NB4 (cell line): ENCODE data around the gene GALK1.

Experiments used
- DNase-seq: peaks from one replicate; pipeline ENCODE4 v3.0.0; 2010; ENCODE audit warnings: low read depth
- H3K4me3 ChIP-seq: one replicate; pipeline ENCODE4 v1.5.1; 2011; ENCODE audit warnings: mild to moderate bottlenecking, low read depth, low read length, moderate library complexity
- MYC ChIP-seq: IDR thresholded peaks from 2 replicates; pipeline ENCODE4 v1.6.1; 2011; ENCODE audit warnings: low read depth, low read length
- POLR2A ChIP-seq: IDR thresholded peaks from 2 replicates; pipeline ENCODE4 v1.6.1; 2011; ENCODE audit warnings: mild to moderate bottlenecking; ENCODE audit not compliant: insufficient read length; ENCODE audit errors: extremely low read depth
- TF ChIP-seq, protein P1 (sequence below): IDR thresholded peaks from 2 replicates; pipeline ENCODE4 v1.6.1; 2011; ENCODE audit warnings: low read depth, low read length
- TF ChIP-seq, protein P2 (sequence below): IDR thresholded peaks from one replicate; pipeline ENCODE4 v1.5.1; 2012; ENCODE audit warnings: low read depth, low read length

GALK1 gene

DNA sequence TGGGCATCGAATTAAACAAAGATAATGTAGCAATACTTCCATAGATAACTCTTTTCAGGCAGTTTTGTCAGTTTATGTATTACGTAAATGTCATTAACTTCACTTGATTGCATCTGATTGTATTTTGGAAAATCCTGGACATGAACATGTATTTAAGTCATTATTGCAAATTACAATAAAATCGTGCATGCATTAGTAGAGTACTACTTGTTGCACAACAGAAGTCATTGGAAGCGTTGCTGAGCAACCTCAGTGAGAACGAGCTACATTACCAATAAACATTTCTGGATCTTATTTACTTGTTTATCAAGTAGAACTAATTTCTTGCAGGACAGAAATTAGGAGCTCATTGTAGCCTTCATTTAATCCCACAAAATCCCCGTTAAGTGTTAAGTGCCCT, 26.3 kb upstream of the GALK1 start:
- TF ChIP-seq, protein P1, sequence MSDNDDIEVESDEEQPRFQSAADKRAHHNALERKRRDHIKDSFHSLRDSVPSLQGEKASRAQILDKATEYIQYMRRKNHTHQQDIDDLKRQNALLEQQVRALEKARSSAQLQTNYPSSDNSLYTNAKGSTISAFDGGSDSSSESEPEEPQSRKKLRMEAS = no peak
- TF ChIP-seq, protein P2, sequence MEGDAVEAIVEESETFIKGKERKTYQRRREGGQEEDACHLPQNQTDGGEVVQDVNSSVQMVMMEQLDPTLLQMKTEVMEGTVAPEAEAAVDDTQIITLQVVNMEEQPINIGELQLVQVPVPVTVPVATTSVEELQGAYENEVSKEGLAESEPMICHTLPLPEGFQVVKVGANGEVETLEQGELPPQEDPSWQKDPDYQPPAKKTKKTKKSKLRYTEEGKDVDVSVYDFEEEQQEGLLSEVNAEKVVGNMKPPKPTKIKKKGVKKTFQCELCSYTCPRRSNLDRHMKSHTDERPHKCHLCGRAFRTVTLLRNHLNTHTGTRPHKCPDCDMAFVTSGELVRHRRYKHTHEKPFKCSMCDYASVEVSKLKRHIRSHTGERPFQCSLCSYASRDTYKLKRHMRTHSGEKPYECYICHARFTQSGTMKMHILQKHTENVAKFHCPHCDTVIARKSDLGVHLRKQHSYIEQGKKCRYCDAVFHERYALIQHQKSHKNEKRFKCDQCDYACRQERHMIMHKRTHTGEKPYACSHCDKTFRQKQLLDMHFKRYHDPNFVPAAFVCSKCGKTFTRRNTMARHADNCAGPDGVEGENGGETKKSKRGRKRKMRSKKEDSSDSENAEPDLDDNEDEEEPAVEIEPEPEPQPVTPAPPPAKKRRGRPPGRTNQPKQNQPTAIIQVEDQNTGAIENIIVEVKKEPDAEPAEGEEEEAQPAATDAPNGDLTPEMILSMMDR = no peak
- no peak for DNase-seq
- H3K4me3 ChIP-seq = no peak overlapping the region

DNA sequence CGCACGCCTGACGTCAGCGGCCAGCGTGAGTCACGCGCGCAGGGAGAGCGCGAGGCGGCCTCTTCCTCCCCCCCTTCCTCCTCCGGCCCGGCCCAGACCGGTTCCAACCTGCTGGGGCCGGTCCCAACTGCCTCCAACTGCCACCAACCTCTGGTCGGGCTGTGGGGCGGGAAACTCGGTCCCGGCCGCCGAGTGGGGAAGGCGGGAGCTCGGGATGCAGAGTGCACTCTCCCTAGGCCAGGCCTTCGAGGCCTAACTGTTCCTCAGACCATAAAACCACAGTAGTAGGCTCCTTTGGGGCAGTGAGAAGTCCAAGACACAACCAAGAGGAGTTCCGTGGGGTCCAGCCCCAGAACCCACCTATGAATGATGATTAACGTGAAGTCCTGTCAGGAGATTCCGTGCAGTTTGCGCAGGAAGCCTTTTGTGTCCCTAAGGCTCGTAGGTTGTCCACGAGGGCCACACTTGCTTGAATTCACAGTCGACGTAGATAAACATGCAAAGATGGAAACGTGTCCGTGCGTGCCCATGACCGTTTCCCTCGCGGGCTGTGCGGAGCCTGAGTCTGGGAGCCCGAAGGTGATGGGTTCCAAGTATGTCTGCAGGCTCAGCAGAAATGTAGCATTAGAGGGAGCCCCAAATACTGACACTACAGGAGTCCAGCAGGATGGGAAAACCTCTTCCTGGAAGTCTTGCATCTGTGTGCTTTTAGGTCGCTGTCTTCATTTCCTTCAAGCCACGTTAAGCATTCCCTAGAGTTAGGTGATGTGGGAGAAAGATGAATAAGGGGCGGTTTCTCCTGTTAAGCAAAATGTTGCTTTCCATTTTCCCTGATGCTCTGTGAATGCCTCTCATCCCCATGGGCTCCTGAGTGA, 20.3 kb upstream of the GALK1 start:
- DNase-seq = peak; percentile 95
- TF ChIP-seq, protein P2 = no peak
- TF ChIP-seq, protein P1 = peak; percentile 64
- peak; percentile 46 for TF ChIP-seq POLR2A
- H3K4me3 ChIP-seq = peak overlapping the region; percentile 82

DNA sequence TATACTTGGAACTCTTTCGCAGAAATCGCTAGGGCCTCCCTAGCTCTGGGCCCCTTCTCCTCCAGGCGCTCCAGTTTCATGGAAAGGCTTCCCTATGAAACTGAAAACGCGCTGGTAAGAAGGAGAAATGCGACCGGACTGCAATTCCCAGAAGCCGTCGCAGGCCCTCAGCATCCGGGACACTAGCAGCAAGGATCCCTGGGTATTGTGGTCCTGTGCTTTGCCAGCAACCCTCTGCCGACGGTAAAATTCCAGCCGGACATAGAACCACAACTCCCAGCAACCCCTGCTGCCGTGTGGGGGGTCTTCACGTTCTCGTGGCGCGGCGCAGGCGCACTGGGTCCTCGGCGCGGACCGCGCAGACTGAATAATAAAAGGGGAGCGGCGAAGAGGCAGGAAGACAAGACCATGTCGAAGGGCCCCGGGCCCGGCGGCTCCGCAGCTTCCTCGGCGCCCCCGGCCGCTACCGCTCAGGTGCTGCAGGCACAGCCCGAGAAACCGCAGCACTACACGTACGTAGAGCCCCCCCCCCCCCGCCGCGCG, 19.6 kb upstream of the GALK1 start, which contains the start of gene UNK:
TSS of gene UNK (plus strand) at position 334 of the 543 bp plus-strand sequence. CDS start at position 409, 75 bp downstream.
- DNase-seq = peak; percentile 99
- peak within 1 kb of the TSS; percentile 82 for H3K4me3 ChIP-seq
- TF ChIP-seq, protein P1 = no peak
- TF ChIP-seq MYC = peak; percentile 68; the same call in 1 of the 2 replicates

DNA sequence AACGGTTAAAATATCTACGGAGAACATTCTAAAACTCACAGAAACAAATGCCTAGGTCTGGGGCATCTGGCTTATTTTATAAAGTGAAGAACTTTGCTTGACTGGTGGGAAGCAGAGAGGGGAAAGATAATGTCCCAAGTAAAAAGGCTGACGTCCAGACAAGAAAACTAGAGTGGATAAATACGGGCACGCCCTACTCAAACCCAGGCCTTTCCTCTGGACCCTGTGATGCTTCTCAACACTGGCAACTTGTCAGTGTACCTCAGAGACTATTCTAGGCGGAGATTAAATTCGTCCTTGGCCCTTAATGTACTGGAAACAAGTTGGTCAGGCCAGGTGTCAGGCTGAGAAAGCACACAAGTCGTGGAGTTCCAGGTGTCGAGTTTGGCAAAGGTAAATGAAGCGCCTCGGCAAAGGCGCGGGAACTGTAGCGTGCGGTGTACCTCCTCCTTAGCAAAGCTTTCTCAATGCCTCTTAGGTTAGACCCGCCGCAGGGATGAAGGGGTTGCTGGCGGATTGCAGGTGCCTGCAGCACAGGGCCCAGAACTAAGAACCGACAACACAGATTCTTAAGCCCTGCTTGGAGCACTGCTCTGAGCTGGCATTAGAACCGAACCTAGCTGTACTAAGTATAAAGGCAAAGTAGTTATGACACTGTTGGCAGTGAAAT, 18.9 kb upstream of the GALK1 start:
- TF ChIP-seq POLR2A = no peak
- DNase-seq = no peak
- peak overlapping the region; percentile 74 for H3K4me3 ChIP-seq

DNA sequence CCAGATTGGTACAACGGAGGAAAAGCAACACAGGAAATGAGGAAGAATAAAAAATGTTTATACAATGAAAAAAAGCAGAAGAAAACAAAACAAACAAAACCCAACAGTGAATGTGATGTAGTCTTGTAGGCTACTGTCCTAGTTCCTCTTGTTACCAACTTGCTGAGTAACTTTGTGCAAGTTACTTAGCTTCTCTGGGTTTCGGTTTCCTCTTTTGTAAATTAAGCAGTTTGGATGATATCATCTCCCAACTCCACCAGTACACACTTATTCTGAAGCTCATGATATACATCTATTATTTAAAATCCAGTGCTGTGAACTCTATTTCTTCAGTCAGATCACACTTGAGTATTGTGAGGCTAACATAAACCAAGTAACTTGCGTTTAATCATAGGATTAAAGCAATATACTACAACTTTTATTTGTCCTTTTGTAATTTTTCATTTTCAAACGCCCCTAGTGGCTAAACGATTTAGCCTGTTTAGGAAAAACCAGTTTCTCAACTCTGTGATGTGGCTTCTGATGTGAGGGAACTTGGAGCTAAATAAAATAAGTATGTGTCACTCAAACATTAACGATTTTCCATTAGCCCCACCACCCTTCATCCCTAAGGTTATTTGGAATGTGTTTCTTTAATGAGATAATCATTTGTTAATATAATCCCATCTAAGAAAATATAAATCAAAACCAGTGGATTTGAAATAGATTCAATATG, 18.2 kb upstream of the GALK1 start:
- peak; percentile 84 for DNase-seq
- no peak for TF ChIP-seq POLR2A
- TF ChIP-seq, protein P2 = peak; percentile 60
- TF ChIP-seq MYC = 0 out of 2 replicates have a peak, but pooled peaks have one; percentile 18
- H3K4me3 ChIP-seq = peak overlapping the region; percentile 46

DNA sequence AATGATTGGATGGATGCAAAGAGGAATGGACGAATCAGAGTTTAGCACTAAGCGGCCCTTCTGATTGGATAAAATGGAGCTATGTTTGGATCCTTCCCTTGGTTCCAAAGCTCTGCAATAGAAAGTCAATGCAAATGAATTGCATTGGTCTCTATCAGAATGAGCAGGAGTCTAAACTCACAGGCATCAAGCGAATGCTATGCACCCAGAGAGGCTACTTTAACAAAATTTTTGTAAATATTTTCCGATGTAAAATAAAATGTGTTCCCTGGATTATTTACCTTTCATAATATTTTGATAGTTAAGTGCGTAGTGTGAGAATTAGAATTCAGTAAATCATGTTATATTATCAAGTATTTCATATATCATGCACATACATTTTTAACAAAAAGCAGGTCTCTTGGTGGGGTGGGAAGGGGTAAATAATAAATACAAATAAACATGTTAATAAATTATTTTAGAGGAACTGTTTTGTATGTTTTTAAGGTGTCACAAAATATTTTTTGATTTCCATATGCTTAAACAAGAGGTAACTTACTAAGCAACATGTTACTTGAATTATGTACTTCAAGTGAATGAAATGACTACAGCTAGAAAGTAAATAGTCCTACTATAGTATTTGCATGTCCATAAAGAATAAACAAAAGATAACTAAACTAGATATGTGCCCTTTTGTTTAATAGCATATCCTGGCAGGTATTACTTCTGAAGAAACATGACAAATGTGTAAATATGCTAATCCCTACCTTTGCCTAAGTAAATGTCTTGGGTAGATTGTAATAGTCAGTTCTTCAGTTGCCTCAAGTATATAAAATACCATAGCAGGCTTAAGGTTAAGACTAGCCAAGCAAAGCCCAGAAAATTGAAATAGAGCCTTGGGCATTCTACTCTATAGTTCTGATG, 15.2 kb upstream of the GALK1 start:
- DNase-seq = no peak
- H3K4me3 ChIP-seq = peak overlapping the region; percentile 32
- TF ChIP-seq, protein P2 = no peak
- no peak for TF ChIP-seq POLR2A
